KOPT-K1 (cell line): ENCODE data around the gene DCTPP1.
"Not testable (repeated sequence)": the region's sequence is repeated elsewhere in the genome, so short reads cannot be mapped to it uniquely, and the experiment has no call there.

ENCODE experiments used
- H3K27ac ChIP-seq: fragments of 200-600 bp; sonication (generic); 2 replicates; pipeline ENCODE4 v1.5.1; 2016; ENCODE audit warnings: antibody characterized with exemption, mild to moderate bottlenecking, low read depth, low read length; ENCODE audit not compliant: poor library complexity, severe bottlenecking
- H3K36me3 ChIP-seq: fragments of 200-600 bp; sonication (generic); 2 replicates; pipeline ENCODE4 v1.5.1; 2017; ENCODE audit warnings: antibody characterized with exemption, mild to moderate bottlenecking, low read length, moderate library complexity; ENCODE audit not compliant: insufficient read depth
- H3K9me3 ChIP-seq: fragments of 200-600 bp; sonication (generic); 2 replicates; pipeline ENCODE4 v1.5.1; 2017; ENCODE audit warnings: antibody characterized with exemption, low read length, mild to moderate bottlenecking; ENCODE audit not compliant: insufficient read depth, poor library complexity, severe bottlenecking

Gene DCTPP1

DNA sequence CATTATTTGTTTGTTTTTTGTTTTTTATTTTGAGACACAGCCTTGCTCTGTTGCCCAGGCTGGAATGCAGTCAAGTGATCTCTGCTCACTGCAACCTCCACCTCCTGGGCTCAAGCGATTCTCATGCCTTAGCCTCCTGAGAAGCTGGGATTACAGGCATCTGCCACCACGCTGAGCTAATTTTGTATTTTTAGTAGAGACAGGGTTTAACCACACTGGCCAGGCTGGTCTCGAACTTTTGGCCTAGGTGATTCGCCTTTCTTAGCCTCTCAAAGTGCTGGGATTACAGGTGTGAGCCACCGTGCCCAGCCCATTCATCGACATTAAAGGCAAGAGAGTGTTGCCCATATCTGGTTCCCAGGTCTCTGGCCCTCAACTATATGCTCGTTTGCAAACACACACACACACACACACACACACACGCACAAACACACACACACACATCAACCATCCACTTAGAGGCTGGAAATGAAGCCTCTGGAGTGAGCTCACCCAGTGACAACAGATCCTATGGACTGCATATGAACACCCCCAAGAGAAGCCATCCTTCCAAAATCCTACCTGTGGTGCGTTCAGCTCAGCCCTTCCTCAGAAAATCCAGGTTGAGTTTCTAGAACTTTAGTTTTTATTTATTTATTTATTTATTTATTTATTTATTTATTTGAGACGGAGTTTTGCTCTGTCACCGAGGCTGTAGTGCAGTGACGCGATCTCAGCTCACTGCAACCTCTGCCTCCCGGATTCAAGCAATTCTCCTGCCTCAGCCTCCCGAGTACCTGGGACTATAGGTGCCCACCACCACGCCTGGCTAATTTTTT lies 28.1 kb upstream of the DCTPP1 start:
- H3K36me3 ChIP-seq, result no peaks in the 10 kb centered on the region
- peak overlapping the region; percentile 74 for H3K27ac ChIP-seq
- H3K9me3 ChIP-seq, result no peaks in the 10 kb centered on the region

DNA sequence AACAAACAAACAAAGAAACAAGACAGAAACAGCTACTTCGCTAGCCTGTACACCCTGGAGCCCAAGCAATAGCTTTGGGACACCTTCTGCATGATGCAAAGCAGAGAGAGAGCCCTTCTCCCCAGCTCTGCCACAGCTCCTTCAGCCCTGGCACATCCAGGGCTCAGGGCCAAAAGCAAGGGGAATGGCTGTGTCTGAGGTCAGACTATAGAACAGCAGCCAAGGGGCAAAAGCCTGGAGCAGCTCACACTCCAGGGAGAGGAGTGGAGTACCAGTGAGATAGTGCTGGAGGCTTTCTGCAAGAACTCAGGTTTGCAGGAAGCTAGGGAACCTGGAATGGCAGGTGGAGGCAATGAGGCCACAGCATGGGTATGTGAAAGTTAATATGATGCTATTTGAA lies 27.4 kb upstream of the DCTPP1 start:
- no peaks in the 10 kb centered on the region for H3K9me3 ChIP-seq
- no peaks in the 10 kb centered on the region for H3K36me3 ChIP-seq
- H3K27ac ChIP-seq, result no peak overlapping the region

DNA sequence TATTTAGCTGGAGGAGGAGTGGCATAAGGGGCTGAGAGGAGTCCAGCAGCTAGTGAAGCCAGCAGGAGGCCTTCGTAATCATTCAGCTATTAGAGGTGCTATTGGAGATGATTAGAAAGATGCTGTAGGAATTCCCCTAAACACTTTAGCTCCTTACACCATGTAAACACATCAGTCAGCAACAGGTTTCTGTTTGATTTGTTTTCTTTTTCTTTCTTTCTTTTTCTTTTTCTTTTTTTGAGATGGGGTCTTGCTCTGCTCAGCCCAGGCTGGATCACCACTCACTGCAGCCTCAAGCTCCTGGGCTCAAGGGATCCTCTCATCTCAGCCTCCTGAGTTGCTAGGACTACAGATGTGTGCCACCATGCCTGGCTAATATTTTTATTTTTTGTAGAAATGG lies 26.5 kb upstream of the DCTPP1 start:
- Histone ChIP-seq H3K9me3 (no peaks in the 10 kb centered on the region), H3K27ac (no peak overlapping the region), H3K36me3 (no peaks in the 10 kb centered on the region)

DNA sequence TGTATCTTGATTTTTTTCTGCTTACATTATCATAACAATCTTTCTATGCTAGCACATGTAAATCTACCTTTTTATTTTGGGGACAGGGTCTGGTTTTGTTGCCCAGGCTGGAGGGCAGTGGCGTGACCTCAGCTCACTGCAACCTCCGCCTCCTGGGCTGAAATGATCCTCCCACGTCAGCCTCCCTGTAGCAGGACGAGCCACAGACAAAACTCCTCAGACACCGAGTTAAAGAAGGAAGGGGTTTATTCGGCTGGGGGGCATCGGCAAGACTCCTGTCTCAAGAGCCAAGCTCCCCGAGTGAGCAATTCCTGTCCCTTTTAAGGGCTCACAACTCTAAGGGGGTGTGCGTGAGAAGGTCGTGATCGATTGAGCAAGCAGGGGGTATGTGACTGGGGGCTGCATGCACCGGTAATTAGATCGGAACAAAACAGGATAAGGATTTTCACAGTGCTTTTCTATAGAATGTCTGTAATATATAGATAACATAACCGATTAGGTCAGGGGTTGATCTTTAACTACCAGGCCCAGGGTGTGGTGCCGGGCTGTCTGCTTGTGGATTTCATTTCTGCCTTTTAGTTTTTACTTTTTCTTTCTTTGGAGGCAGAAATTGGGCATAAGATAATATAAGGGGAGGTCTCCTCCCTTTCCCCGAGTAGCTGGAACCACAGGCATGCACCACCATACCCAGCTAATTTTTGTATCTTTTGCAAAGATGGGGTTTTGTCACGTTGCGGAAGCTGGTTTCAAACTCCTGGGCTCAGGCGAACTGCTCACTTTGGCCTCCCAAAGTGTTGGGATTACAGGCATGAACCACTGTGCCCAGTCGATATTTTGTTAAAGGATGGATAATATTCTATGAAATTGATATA lies 23.1 kb upstream of the DCTPP1 start:
- not testable (repeated sequence) for H3K9me3 ChIP-seq, H3K27ac ChIP-seq, H3K36me3 ChIP-seq

DNA sequence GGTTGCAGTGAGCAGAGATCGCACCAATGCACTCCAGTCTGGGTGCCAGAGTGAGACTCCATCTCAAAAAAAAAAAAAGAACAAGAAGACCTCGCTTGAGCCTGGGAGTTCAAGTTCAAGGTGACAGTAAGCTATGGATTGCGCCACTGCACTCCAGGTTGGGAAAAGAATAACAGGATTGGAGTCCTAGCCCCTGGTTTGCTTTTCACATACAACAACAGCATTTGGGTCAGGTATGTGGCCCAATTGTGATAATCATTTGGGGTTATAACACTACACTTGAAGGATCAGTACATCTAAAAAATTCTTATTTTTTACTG lies 19.2 kb upstream of the DCTPP1 start:
- Histone ChIP-seq H3K27ac (no peak overlapping the region), H3K9me3 (no peaks in the 10 kb centered on the region), H3K36me3 (peaks cover 9% of the 10 kb centered on the region)

DNA sequence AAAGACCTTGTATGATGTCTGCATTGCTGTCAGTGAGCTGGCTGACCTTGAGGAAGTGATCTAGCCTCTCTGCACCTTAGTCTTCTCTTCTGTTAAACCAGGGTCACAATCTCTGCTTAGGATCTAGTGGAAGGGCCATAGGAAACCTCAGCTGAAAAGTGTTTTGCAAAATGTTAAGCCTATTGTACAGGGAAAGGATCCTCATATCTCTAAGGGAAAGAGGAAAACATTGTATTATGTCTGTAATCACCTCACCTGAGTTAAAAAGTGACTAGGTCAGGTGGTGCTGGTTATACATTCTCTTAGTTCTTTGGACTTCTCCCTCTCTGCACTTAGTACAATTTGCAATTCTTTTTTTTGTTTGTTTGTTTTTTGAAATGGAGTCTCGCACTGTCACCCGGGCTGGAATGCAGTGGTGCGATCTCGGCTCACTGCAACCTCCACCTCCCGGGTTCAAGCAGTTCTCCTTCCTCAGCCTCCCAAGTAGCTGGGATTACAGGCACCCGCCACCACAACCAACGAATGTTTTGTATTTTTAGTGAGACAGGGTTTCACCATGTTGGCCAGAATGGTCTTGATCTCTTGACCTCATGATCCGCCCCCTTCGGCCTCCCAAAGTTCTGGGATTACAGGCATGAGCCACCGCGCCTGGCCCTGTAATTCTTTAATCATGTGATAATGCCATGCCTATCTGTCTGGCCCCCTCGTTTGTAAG lies 17.8 kb upstream of the DCTPP1 start:
- no peak overlapping the region for H3K27ac ChIP-seq
- H3K36me3 ChIP-seq, result peaks cover 23% of the 10 kb centered on the region
- no peaks in the 10 kb centered on the region for H3K9me3 ChIP-seq

DNA sequence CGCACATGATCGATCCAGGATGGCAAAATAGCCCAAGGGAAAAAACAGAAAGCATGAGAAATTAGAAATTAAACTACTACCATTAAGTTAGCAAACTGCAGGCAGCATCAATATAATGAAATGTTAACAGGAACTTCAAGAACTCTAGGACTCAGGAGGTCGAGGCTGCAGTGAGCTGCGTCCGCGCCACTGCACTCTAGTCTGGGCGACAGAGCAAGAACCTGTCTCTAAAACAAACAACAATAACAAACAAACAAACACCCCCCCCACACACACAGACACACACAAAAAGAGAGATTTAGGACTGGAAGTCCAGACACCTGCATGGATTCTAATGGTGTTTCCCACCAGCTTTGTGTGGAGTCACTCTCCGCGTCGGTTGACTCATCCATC lies 16.4 kb upstream of the DCTPP1 start:
- H3K36me3 ChIP-seq, result peaks cover 23% of the 10 kb centered on the region
- peak overlapping the region; percentile 80 for H3K27ac ChIP-seq
- no peaks in the 10 kb centered on the region for H3K9me3 ChIP-seq

DNA sequence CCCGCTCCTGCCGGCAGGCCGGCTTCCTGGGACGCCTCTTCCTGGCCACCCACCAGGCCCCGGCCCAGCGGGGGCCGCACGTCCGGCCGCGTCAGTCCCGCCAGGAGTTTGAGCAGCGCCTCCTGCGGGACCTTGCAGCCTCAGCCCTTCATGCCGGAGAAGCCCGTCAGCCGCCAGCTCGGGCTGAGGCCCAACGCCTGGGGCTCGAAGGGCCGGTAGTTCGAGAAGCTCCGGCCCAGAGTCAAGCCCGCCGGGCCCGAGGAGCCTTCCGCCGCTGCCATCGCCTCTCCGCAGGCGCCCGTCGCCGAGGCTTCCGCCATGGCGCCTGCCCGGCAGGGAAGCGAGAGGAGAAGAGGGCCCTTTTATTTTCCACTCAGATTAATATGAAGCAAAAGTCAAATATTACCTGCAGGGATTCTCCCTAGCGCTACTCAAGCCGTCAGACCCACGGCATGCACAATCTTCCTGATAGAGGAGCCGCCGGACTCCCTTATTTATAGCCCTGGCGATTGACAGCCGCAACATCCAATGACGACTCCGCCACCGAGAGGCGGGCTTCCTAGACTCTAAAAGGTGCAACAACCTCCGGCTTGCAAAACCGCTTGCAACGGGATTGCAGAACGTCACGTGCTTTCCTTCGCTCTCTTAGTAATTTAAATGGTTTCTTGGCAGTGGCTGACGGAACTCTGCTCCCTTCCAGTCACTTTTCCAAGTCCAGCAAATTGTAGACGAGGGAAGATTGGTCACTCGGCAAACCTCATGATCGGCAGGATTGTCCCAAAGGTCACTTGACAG lies 15.8 kb upstream of the DCTPP1 start, which contains the start of gene SEPHS2:
Gene SEPHS2, minus strand, starts transcription at position 467 of the 795 bp plus-strand sequence. Its CDS starts 147 bp downstream, at position 320.
- Histone ChIP-seq H3K9me3 (no peaks in the 10 kb centered on the region), H3K36me3 (peaks cover 23% of the 10 kb centered on the region), H3K27ac (peak within 1 kb of the TSS; percentile 80)

DNA sequence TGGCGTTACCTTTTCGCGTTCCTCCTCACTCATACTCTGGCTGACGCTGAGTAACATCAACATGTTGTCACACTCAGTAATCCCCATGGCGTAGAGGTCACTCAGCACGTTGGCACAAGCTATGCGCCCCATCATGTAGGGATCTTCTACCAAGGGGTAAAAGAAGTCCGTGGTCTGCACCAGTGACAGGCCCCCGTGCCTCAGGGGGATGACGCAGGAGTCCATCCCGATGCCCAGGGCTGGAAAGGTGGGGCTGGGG lies 15.2 kb upstream of the DCTPP1 start:
- Histone ChIP-seq H3K36me3 (peaks cover 23% of the 10 kb centered on the region), H3K27ac (peak overlapping the region; percentile 80), H3K9me3 (no peaks in the 10 kb centered on the region)

DNA sequence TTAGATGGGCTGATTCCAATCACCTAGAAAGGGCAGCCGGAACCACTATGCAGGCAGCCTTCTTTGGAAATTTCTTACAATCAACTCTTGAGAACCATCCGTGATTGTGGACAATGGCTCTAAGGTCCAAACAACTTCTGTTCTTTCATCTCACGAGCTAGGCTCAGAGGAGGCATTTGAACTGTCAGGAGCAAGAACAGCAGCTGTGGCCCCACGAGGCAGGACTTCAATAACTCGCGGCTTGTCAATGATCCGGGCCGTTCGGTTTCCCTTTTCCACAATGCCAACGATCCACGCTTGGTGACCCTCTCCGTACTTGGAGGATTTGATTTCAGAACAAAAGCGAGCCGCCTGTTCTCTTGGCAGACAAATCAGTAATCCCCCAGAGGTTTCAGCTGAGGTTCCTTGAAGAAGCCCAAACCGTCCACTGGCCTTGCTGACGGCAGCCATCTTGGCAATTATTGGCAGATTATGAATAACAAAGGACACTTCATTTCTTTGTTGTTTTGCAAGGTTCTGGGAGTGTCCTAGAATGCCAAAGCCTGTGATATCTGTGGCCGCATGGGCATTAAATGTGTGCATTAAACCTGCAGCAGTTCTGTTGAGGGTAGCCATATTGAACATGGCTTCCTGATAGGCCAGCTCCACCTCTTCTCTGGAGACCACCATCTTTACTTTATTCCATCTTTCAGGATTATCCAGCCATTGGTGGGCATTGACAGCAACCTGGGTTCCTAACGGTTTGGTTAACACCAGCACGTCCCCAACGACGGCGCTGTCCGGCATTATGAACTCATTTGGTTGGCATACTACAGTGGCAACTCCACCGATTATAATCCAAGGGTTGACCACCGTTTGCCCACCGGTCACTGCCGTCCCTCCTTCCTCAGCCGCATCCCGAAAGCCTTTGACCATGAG lies 14.7 kb upstream of the DCTPP1 start:
- H3K36me3 ChIP-seq, result peaks cover 23% of the 10 kb centered on the region
- H3K27ac ChIP-seq, result peak overlapping the region; percentile 80
- no peaks in the 10 kb centered on the region for H3K9me3 ChIP-seq

DNA sequence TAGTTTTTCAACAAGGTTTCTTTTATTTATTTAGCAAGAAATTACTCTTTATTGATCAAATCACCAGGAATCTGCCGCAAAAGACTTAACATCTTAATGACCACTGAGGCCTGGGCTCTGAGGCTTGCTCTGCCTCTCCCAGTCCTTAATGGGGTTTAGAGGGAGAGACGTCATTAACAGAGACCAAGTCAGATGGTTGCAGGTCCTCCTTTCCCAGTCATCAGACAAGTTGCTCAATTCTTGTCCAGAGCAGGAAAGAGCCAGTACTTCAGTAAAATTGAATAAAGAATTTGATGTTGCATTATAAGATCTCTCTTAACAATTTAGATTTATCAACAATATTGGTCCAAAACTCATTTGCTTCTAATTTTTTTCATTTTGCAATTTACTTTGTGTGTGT lies 13.8 kb upstream of the DCTPP1 start:
- Histone ChIP-seq H3K27ac (no peak overlapping the region), H3K36me3 (peaks cover 23% of the 10 kb centered on the region), H3K9me3 (no peaks in the 10 kb centered on the region)

DNA sequence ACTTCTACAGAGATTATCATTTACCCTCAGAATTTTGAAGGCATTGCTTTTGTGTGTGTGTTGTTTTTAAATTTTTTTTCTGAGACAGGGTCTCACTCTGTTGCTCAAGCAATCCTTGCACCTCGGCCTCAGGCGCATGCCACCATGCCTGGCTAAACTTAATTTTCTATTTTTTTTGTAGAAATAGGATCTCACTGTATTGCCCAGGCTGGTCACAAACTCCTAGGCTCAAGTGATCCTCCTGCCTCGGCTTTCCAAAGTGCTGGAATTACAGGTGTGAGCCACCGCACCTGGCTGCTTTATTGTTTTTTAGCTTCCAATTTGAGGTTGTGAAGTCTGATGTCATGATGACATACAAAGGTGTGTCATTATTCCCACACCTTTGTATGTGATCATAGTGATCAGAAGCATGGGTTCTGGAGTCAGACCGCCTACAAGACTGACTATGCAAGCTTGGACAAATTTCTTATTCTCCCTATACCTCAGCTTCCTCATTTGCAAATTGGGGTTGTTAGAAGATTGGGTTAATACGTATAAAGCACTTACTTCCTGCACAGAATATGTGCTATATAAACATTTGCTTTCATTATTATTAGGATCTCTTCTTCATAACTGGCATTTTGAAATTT lies 10.0 kb upstream of the DCTPP1 start:
- H3K27ac ChIP-seq, result no peak overlapping the region
- H3K36me3 ChIP-seq, result peaks cover 22% of the 10 kb centered on the region
- no peaks in the 10 kb centered on the region for H3K9me3 ChIP-seq

DNA sequence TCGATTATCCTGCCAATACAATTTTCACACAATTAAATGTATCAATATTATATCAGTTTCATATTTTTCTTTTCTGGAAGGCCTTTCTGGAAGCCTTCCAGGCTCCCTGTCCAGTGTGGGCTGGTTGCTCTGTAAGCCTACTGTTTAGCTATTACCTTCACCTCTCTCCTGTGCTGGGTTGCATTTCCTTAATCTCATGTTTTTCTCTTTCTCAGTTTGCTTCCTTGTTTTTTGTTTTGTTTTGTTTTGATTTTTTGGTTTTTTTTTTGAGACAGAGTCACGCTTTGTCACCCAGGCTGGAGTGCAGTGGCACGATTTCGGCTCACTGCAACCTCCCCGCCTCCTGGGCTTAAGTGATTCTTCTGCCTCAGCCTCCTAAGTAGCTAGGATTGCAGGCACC lies 9.0 kb upstream of the DCTPP1 start:
- H3K27ac ChIP-seq, result no peak overlapping the region
- no peaks in the 10 kb centered on the region for H3K9me3 ChIP-seq
- H3K36me3 ChIP-seq, result peaks cover 12% of the 10 kb centered on the region
